GM12878 (cell line): ENCODE measurements around the gene COL7A1. TPM values are rescaled to one million over a fixed set of nuclear protein-coding genes. Genes with fewer than 3 reads are reported as not detected.

Experiments
- ATAC-seq: fragments of 200-7000 bp; cut with Tn5 transposase; 3 replicates; pipeline ENCODE4 v1.9.1; 2020; ENCODE audit warnings: mild to moderate bottlenecking, moderate library complexity
- BruUV-seq: library from RNA; stranded (reverse); fragments of 400-500 nt; replicated peaks from 2 replicates; lab custom pipeline; 2021; lab: Mats Ljungman, UMichigan
- CTCF ChIA-PET: fragments of 300-600 bp; sonication (Branson Sonifier 250); formaldehyde crosslinking; extraction: SDS; loops from one replicate; lab custom pipeline; 2021; ENCODE audit warnings: inconsistent platforms; lab: Yijun Ruan, JAX
- POLR2A ChIA-PET: fragments of 350-600 bp; formaldehyde crosslinking; extraction: SDS; loops from one replicate; lab custom pipeline; 2021; ENCODE audit warnings: inconsistent platforms; lab: Charles Lee
- RAD21 ChIA-PET: fragments of 300-600 bp; sonication (Branson Sonifier 250); formaldehyde crosslinking; loops from one replicate; lab custom pipeline; 2023; ENCODE audit warnings: antibody characterized with exemption; ENCODE audit not compliant: unreplicated experiment; lab: Charles Lee
- SMC1A ChIA-PET: fragments of 300-600 bp; sonication (Branson Sonifier 250); formaldehyde crosslinking; loops from one replicate; lab custom pipeline; 2023; ENCODE audit not compliant: unreplicated experiment, uncharacterized antibody; lab: Charles Lee
- DNase-seq: peaks from one replicate; pipeline ENCODE4 v3.0.0-alpha.2; 2011; ENCODE audit warnings: low read depth, low spot score
- FAIRE-seq: peaks from 3 replicates; lab custom pipeline; 2011; peaks lifted over from hg19 to GRCh38; lab: Jason Lieb, UNC
- H2AFZ ChIP-seq: 2 replicates; pipeline ENCODE4 v1.6.0; 2011; ENCODE audit warnings: low read depth, low read length, control low read depth; ENCODE audit not compliant: control insufficient read depth
- H3K27ac ChIP-seq: 2 replicates; pipeline ENCODE4 v1.5.1; 2011; ENCODE audit warnings: control low read depth; ENCODE audit not compliant: control insufficient read depth, insufficient read depth
- H3K27me3 ChIP-seq, 2 experiments: replicated peaks in 1 of 2; 2 replicates each; pipeline versions ENCODE4 v1.6.0 to v1.6.1; 2011; ENCODE audit warnings: low read length in 1 of 2; ENCODE audit not compliant: control insufficient read depth in 2 of 2, insufficient read depth in 2 of 2
- H3K36me3 ChIP-seq, 2 experiments: 2 replicates each; pipeline ENCODE4 v1.5.1; 2011; ENCODE audit warnings: low read length in 1 of 2; ENCODE audit not compliant: control insufficient read depth in 2 of 2, insufficient read depth in 2 of 2
- H3K4me1 ChIP-seq: 2 replicates; pipeline ENCODE4 v1.6.1; 2011; ENCODE audit warnings: mild to moderate bottlenecking, low read length, moderate library complexity, mixed read lengths; ENCODE audit not compliant: control insufficient read depth, insufficient read depth
- H3K4me2 ChIP-seq: 2 replicates; pipeline ENCODE4 v1.6.0; 2011; ENCODE audit warnings: control low read depth; ENCODE audit not compliant: control insufficient read depth, insufficient read depth
- H3K4me3 ChIP-seq: fragments of 200-600 bp; sonication (generic); 2 replicates; pipeline ENCODE4 v1.5.1; 2016
- H3K79me2 ChIP-seq: 2 replicates; pipeline ENCODE4 v1.6.0; 2011; ENCODE audit warnings: low read length; ENCODE audit not compliant: control insufficient read depth, insufficient read depth
- H3K9ac ChIP-seq: 2 replicates; pipeline ENCODE4 v1.8.0; 2011; ENCODE audit warnings: low read length, control low read depth, mixed read lengths; ENCODE audit not compliant: control insufficient read depth, insufficient read depth
- H3K9me3 ChIP-seq: replicated peaks from 3 replicates; pipeline ENCODE4 v1.5.1; 2011; ENCODE audit warnings: mild to moderate bottlenecking, low read length; ENCODE audit not compliant: control insufficient read depth, insufficient read depth
- H4K20me1 ChIP-seq: 2 replicates; pipeline ENCODE4 v1.6.0; 2011; ENCODE audit not compliant: control insufficient read depth, insufficient read depth
- ATF7 ChIP-seq: fragments of 450-650 bp; IDR thresholded peaks from 2 replicates; pipeline ENCODE4 v1.6.1; 2016; ENCODE audit warnings: low read depth, mild to moderate bottlenecking
- CEBPB ChIP-seq, 2 experiments: fragments of 150-350 bp in 1 of 2; IDR thresholded peaks; 2 replicates each; pipeline ENCODE4 v1.6.1; 2012 to 2014; ENCODE audit warnings: low read depth in 2 of 2, low read length in 2 of 2, borderline replicate concordance in 1 of 2, inconsistent platforms in 1 of 2
- CHD1 ChIP-seq: IDR thresholded peaks from 2 replicates; pipeline ENCODE4 v1.6.1; 2012; ENCODE audit warnings: low read depth, low read length, improper control_type of control experiment
- CREM ChIP-seq: IDR thresholded peaks from 2 replicates; pipeline ENCODE4 v1.6.1; 2014; ENCODE audit warnings: antibody characterized with exemption, low read depth
- FOXK2 ChIP-seq: fragments of 450-650 bp; IDR thresholded peaks from 2 replicates; pipeline ENCODE4 v1.6.1; 2017; ENCODE audit warnings: mild to moderate bottlenecking, moderate library complexity
- HDAC6 ChIP-seq: fragments of 200-600 bp; sonication (generic); IDR thresholded peaks from one replicate; pipeline ENCODE4 v1.8.0; 2017; ENCODE audit warnings: antibody characterized with exemption; ENCODE audit not compliant: unreplicated experiment
- LARP7 ChIP-seq: fragments of 450-650 bp; IDR thresholded peaks from 2 replicates; pipeline ENCODE4 v1.6.1; 2017; ENCODE audit warnings: mild to moderate bottlenecking
- MXI1 ChIP-seq: fragments of 150-350 bp; IDR thresholded peaks from 2 replicates; pipeline ENCODE4 v1.6.1; 2011; ENCODE audit warnings: low read depth, mild to moderate bottlenecking, inconsistent platforms, low read length, improper control_type of control experiment
- NFXL1 ChIP-seq: fragments of 450-650 bp; IDR thresholded peaks from 2 replicates; pipeline ENCODE4 v1.6.1; 2017; ENCODE audit warnings: antibody characterized with exemption, mild to moderate bottlenecking, borderline replicate concordance
- NR2F1 ChIP-seq: fragments of 450-650 bp; conservative IDR thresholded peaks from 2 replicates; pipeline ENCODE4 v1.6.1; 2017; ENCODE audit warnings: mild to moderate bottlenecking
- RAD21 ChIP-seq: IDR thresholded peaks from 2 replicates; pipeline ENCODE4 v1.6.1; 2011; ENCODE audit warnings: mild to moderate bottlenecking, low read depth, low read length, moderate library complexity; ENCODE audit not compliant: insufficient read depth
- RELA ChIP-seq: fragments of 450-650 bp; IDR thresholded peaks from 2 replicates; pipeline ENCODE4 v1.8.0; 2014; ENCODE audit warnings: borderline replicate concordance; ENCODE audit not compliant: partially characterized antibody
- RFX5 ChIP-seq: IDR thresholded peaks from 2 replicates; pipeline ENCODE4 v1.6.1; 2011; ENCODE audit warnings: low read depth, low read length, improper control_type of control experiment
- SIN3A ChIP-seq: IDR thresholded peaks from 2 replicates; pipeline ENCODE4 v1.6.1; 2012; ENCODE audit warnings: low read depth, low read length, improper control_type of control experiment
- SREBF2 ChIP-seq: IDR thresholded peaks from 2 replicates; pipeline ENCODE4 v1.6.1; 2012; ENCODE audit warnings: mild to moderate bottlenecking, low read length
- ZBED1 ChIP-seq: IDR thresholded peaks from 2 replicates; pipeline ENCODE4 v1.6.1; 2016; ENCODE audit warnings: borderline replicate concordance
- ZNF217 ChIP-seq: fragments of 450-650 bp; IDR thresholded peaks from 2 replicates; pipeline ENCODE4 v1.6.1; 2017; ENCODE audit warnings: antibody characterized with exemption, mild to moderate bottlenecking
- WGBS: methylation state at CpG from one replicate; pipeline ENCODE4 v1.1.6; 2016; ENCODE audit warnings: low lambda C conversion rate; ENCODE audit not compliant: insufficient replicate concordance, insufficient coverage; ENCODE audit errors: missing lambda C conversion rate; 5-methylcytosine and 5-hydroxymethylcytosine counted together
- in situ Hi-C: fragments of 300-500 bp; cut with MboI; formaldehyde crosslinking; loops from 9 replicates; pipeline ENCODE4 v1.14.3; 2018; ENCODE audit warnings: mixed read lengths
- intact Hi-C: fragments of 100-400 bp; cut with micrococcal nuclease; formaldehyde crosslinking; loops from one replicate; pipeline ENCODE4 v1.14.2; 2022; ENCODE audit not compliant: unreplicated experiment
- polyA plus RNA-seq, 11 experiments: library from polyadenylated mRNA; depleted of rRNA in 4 of 11; unstranded in 6 of 11; stranded (reverse) in 5 of 11; fragments of >200 nt; fragmentation: Nextera tagmentation in 4 of 11; fragmentation: Illumina TruSeq in 1 of 11; extraction: Ambion mirVana in 4 of 11; extraction: Trizol in 1 of 11; gene quantifications; 1 replicate in 1 of 11; 2 replicates in 10 of 11; pipeline versions ENCODE4 v1.2.1 to v1.2.3, GENCODE V29; 2011 to 2016; ENCODE audit warnings: inconsistent platforms in 2 of 11, missing spikeins in 2 of 11, low read depth in 1 of 11
- total RNA-seq, 4 experiments: library from RNA; depleted of rRNA in 3 of 4; stranded (reverse); fragments of >200 nt in 3 of 4; fragmentation: Illumina TruSeq in 1 of 4; extraction: Trizol in 1 of 4; gene quantifications; 2 replicates each; pipeline versions ENCODE4 v1.2.1 to v1.2.3, GENCODE V29; 2013 to 2021
- TF ChIP-seq, protein P1 (sequence below): IDR thresholded peaks from 2 replicates; pipeline ENCODE4 v1.6.1; 2011; ENCODE audit warnings: borderline replicate concordance, low read depth, mild to moderate bottlenecking, moderate library complexity, mixed read lengths, low read length; ENCODE audit not compliant: insufficient read depth; ENCODE audit errors: extremely low read length

The COL7A1 gene
- total and polyA plus RNA-seq, 10 of the 15 experiments (the other 5 are each of a cell fraction or from before 2014, with no cell fraction given), result 0.01 to 1.9 (median 0.29) TPM; not detected in 1

DNA sequence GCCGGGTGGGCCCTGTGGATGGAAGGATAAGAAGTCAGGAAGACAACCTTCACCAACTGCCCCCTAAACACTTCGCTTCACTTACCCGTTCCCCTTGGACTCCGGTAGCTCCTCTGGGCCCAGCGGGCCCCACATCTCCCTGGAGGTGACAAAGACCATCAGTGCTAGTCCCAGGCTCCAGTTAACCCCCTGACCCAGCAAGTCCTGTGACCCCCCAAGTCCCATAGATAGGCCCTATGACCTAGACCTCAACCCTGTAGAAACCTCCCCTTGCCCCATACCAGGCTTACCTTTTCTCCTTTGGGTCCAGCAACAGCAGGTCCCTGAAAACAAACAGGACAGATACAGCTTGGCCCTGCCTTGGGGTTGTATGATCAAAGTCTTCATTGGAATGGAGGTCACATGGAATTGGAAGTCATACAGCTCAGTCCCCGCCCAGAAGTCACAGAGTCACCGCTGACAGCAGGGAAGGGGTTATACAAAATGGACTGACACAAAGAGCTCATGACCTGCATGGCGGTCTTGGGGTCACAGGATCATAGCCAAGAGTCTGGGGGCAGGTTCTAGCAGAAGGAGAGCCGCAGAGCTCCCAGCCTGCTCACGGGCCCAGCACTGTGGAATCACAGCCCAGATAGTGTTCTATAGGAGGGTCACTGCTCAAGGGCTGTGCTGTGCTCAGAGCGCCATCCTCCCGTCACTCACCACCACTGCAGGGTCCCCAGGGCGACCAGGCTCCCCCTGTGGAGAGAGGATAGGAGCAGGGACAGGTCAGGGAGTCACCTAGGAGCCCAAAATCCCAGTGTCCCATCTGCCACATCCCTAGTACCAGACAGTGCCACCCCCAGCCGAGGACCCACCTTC is 13.3 kb downstream of the COL7A1 start (continued):
- TF ChIP-seq NFXL1, result no peak
- no peak for TF ChIP-seq ATF7

DNA sequence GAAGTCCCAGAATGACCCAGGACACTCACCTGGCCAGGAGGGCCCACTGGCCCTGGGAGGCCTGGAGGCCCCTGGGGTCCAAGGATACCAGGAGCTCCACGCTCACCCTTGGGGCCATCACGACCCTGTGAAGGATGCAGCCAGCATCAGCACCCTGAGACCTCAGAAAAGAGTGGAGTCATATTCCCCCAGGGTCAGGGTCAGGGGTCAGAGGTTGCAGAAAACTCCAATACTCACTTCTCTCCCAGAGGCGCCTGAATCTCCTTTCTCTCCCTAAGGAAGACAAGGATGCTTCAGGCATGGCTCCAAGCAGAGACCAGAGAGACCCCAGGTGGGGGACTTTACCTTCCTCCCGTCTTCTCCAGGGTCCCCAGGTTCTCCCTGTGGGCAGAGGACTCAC is 18.5 kb downstream of the COL7A1 start:
- intact Hi-C loops, result no loop called here
- RAD21 ChIA-PET, result no interaction called here
- SMC1A ChIA-PET, result no interaction called here
- no peak overlapping the region for H3K9ac ChIP-seq
- H3K27ac ChIP-seq, result no peak overlapping the region
- ATAC-seq (no peak), DNase-seq (no peak), FAIRE-seq (no peak)
- in situ Hi-C loops, result no loop called here
- BruUV-seq, result no TSS peak
- no peaks in the 10 kb centered on the region for H3K79me2 ChIP-seq
- H3K36me3 ChIP-seq, result no peaks in the 10 kb centered on the region
- H3K9me3 ChIP-seq, result no peaks in the 10 kb centered on the region
- no peaks in the 10 kb centered on the region; a peak in 1 of 4 replicates for H3K27me3 ChIP-seq
- POLR2A ChIA-PET, result no interaction called here
- H3K4me3 ChIP-seq, result no peak overlapping the region
- CTCF ChIA-PET, result no interaction called here
- H3K4me2 ChIP-seq, result no peak overlapping the region
- no peaks in the 10 kb centered on the region for H4K20me1 ChIP-seq
- 9% methylated on average over 4 of the region's 4 CpGs for WGBS
- H3K4me1 ChIP-seq, result no peaks in the 10 kb centered on the region
- no peak for TF ChIP-seq FOXK2
- TF ChIP-seq CREM, result no peak
- no peak for TF ChIP-seq RAD21
- H2AFZ ChIP-seq, result no peak overlapping the region

DNA sequence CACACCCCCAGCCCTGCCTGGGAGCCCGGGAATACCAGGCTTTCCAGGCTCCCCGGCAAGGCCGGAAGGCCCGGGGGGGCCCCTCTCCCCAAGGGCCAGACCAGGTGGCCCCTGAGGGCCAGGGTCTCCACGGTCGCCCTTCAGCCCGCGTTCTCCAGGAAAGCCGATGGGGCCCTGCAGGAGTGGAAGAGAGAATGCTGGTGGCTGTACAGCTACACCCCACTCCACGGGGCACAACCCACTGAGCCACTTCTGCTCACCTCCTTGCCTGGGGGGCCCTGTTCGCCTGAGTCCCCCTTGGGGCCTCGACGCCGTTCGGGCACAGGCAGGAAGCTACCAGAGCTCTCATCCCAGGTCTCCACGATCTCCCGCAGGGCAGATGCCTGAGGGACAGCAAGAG is 19.8 kb downstream of the COL7A1 start:
- CTCF ChIA-PET, result no interaction called here
- Histone ChIP-seq H3K27ac (no peak overlapping the region), H3K4me3 (no peak overlapping the region), H3K9me3 (no peaks in the 10 kb centered on the region), H3K4me2 (no peak overlapping the region), H2AFZ (no peak overlapping the region), H3K79me2 (no peaks in the 10 kb centered on the region), H3K36me3 (no peaks in the 10 kb centered on the region), H3K27me3 (no peaks in the 10 kb centered on the region; a peak in 1 of 4 replicates), H4K20me1 (no peaks in the 10 kb centered on the region), H3K9ac (no peak overlapping the region), H3K4me1 (no peaks in the 10 kb centered on the region)
- in situ Hi-C loops (no loop called here), intact Hi-C loops (no loop called here)
- DNase-seq, result no peak
- BruUV-seq, result no TSS peak
- WGBS, result 29% methylated on average over 17 of the region's 17 CpGs
- FAIRE-seq, result no peak
- SMC1A ChIA-PET, result no interaction called here
- RAD21 ChIA-PET, result no interaction called here
- POLR2A ChIA-PET, result no interaction called here
- ATAC-seq, result no peak
- TF ChIP-seq RELA (no peak), SREBF2 (no peak), SIN3A (no peak), NR2F1 (no peak), LARP7 (no peak), CHD1 (no peak), CEBPB (IDR thresholded peaks at IDR 0.05; ENCODE audit: borderline replicate concordance in 1 of 2, low read depth in 2 of 2, low read length in 2 of 2) (no peak), MXI1 (no peak), RFX5 (no peak), HDAC6 (no peak), ZNF217 (no peak), ZBED1 (no peak)
- TF ChIP-seq, protein P1, sequence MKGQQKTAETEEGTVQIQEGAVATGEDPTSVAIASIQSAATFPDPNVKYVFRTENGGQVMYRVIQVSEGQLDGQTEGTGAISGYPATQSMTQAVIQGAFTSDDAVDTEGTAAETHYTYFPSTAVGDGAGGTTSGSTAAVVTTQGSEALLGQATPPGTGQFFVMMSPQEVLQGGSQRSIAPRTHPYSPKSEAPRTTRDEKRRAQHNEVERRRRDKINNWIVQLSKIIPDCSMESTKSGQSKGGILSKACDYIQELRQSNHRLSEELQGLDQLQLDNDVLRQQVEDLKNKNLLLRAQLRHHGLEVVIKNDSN, result no peak
